Neural cell (in vitro differentiated cells): ENCODE data around the gene TFG. TPM values are rescaled to one million over a fixed set of nuclear protein-coding genes. Genes with fewer than 3 reads are reported as not detected.

Source experiments
- H2AFZ ChIP-seq: fragments of 200-600, 300-800 bp; sonication (generic), shearing (Covaris generic); 2 replicates; pipeline ENCODE4 v1.6.0; 2014; ENCODE audit warnings: low read depth, mild to moderate bottlenecking, antibody characterized with exemption, low read length, moderate library complexity
- H3F3A ChIP-seq: fragments of 200-600 bp; shearing (Covaris generic); 2 replicates; pipeline ENCODE4 v1.6.1; 2016; ENCODE audit warnings: mild to moderate bottlenecking, moderate library complexity, mixed read lengths, antibody characterized with exemption, low read length; ENCODE audit not compliant: insufficient read depth, poor library complexity, severe bottlenecking
- H3K27ac ChIP-seq: fragments of 200-600, 300-800 bp; sonication (generic), shearing (Covaris generic); 2 replicates; pipeline ENCODE4 v1.5.1; 2014; ENCODE audit warnings: mild to moderate bottlenecking, low read length, moderate library complexity
- H3K27me3 ChIP-seq: fragments of 300-800, 200-600 bp; sonication (generic), shearing (Covaris generic); 2 replicates; pipeline ENCODE4 v1.6.0; 2014; ENCODE audit warnings: mild to moderate bottlenecking, low read depth, low read length, moderate library complexity; ENCODE audit not compliant: insufficient read depth
- H3K36me3 ChIP-seq: fragments of 300-800, 200-600 bp; sonication (generic), shearing (Covaris generic); 2 replicates; pipeline ENCODE4 v1.5.1; 2014; ENCODE audit warnings: mild to moderate bottlenecking, antibody characterized with exemption, low read length, moderate library complexity; ENCODE audit not compliant: insufficient read depth
- H3K4me2 ChIP-seq: fragments of 300-800, 200-600 bp; sonication (generic), shearing (Covaris generic); 2 replicates; pipeline ENCODE4 v1.6.0; 2014; ENCODE audit warnings: mild to moderate bottlenecking, low read length
- H3K4me3 ChIP-seq: fragments of 300-800, 200-600 bp; sonication (generic), shearing (Covaris generic); 2 replicates; pipeline ENCODE4 v1.5.1; 2014; ENCODE audit warnings: mild to moderate bottlenecking, low read length, moderate library complexity
- H3K79me2 ChIP-seq: fragments of 200-600 bp; shearing (Covaris generic); replicated peaks from 2 replicates; pipeline ENCODE4 v1.6.0; 2014; ENCODE audit warnings: mild to moderate bottlenecking, low read length, moderate library complexity; ENCODE audit not compliant: insufficient read depth
- H3K9ac ChIP-seq: fragments of 300-800, 200-600 bp; sonication (generic), shearing (Covaris generic); 2 replicates; pipeline ENCODE4 v1.6.1; 2016; ENCODE audit warnings: mild to moderate bottlenecking, low read length, mixed read lengths
- H3K9me2 ChIP-seq: fragments of 200-600 bp; shearing (Covaris generic); 2 replicates; pipeline ENCODE4 v1.6.1; 2016; ENCODE audit warnings: mild to moderate bottlenecking, low read length, mixed read lengths; ENCODE audit not compliant: insufficient read depth
- H3K9me3 ChIP-seq: fragments of 200-600, 300-800 bp; sonication (generic), shearing (Covaris generic); 2 replicates; pipeline ENCODE4 v1.6.1; 2016; ENCODE audit warnings: mild to moderate bottlenecking, mixed run types, low read length, moderate library complexity, mixed read lengths
- H4K20me1 ChIP-seq: fragments of 200-600 bp; shearing (Covaris generic); 2 replicates; pipeline ENCODE4 v1.6.1; 2016; ENCODE audit warnings: mild to moderate bottlenecking, mixed run types; ENCODE audit not compliant: insufficient read depth
- EP300 ChIP-seq: fragments of 450-650 bp; conservative IDR thresholded peaks from 2 replicates; pipeline ENCODE4 v1.6.1; 2014; ENCODE audit warnings: antibody characterized with exemption, mild to moderate bottlenecking, moderate library complexity; ENCODE audit not compliant: poor library complexity, severe bottlenecking
- EZH2 ChIP-seq: fragments of 200-600, 300-800 bp; shearing (Covaris generic), sonication (generic); IDR thresholded peaks from 2 replicates; pipeline ENCODE4 v1.6.1; 2014; ENCODE audit warnings: antibody characterized with exemption, low read length, borderline replicate concordance, mild to moderate bottlenecking; ENCODE audit not compliant: insufficient read depth, poor library complexity, severe bottlenecking
- MXI1 ChIP-seq: fragments of 450-650 bp; conservative IDR thresholded peaks from 2 replicates; pipeline ENCODE4 v1.6.1; 2014; ENCODE audit warnings: antibody characterized with exemption, mild to moderate bottlenecking; ENCODE audit not compliant: poor library complexity, severe bottlenecking
- POLR2AphosphoS5 ChIP-seq: IDR thresholded peaks from 2 replicates; pipeline ENCODE4 v1.6.1; 2012
- RAD21 ChIP-seq: fragments of 450-650 bp; conservative IDR thresholded peaks from 2 replicates; pipeline ENCODE4 v1.6.1; 2014; ENCODE audit warnings: antibody characterized with exemption, mild to moderate bottlenecking, moderate library complexity
- SMC3 ChIP-seq: fragments of 450-650 bp; conservative IDR thresholded peaks from 2 replicates; pipeline ENCODE4 v1.6.1; 2014; ENCODE audit warnings: antibody characterized with exemption, mild to moderate bottlenecking, moderate library complexity; ENCODE audit not compliant: poor library complexity
- TAF1 ChIP-seq: IDR thresholded peaks from 2 replicates; pipeline ENCODE4 v1.6.1; 2012; ENCODE audit warnings: low read depth
- polyA plus RNA-seq: library from polyadenylated mRNA; depleted of rRNA; stranded (reverse); fragments of >200 nt; gene quantifications from 2 replicates; pipeline ENCODE4 v1.2.3, GENCODE V29; 2014
- TF ChIP-seq, protein P1 (sequence below): fragments of 450-650 bp; IDR thresholded peaks from 2 replicates; pipeline ENCODE4 v1.5.1; 2014; ENCODE audit warnings: antibody characterized with exemption, mild to moderate bottlenecking, moderate library complexity; ENCODE audit not compliant: poor library complexity, severe bottlenecking
- TF ChIP-seq, protein P2 (sequence below): IDR thresholded peaks from 2 replicates; pipeline ENCODE4 v1.6.1; 2012; ENCODE audit warnings: borderline replicate concordance

The TFG gene
- polyA plus RNA-seq, 1 donor from 2014 or later = 64.6 TPM

DNA sequence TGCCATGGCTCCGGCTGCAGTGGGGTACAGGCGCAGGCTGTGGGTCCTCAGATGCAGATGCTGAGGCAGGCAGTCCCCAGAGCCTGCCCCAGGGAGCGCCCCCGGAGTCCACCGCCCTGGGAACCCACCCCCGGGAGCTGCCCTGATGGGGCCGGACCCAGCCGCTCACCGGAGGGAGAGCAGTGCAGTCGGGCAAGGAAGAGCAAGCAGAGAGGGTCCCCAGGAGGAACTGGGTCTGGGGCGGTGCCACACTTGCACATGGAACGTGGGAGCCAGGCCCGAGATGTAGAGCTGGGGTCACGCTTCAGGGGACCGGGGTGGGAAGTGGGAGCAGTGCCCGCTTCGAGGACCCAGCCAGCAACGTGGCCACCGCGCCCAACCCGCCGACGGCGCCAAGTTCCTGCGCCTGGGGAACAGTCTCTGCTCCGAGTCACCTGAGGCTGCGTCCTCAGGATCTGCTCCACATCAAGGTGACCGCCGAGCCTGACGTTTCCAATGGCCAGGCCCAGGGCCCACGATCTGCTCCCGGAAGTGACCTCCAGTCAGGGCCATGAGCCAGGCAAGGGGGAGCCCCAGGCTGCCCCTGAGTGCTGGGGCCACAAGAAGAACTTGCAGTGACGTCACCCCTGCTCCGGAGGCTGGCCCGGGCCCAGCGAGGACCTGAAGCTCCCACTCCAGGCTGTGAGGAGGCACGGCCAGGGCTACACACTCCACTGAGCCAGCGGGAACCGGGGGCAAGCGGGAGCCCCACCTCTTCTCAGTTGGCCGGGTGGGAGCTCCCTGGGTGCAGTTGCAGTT lies 27.0 kb upstream of the TFG start:
- Histone ChIP-seq H3K79me2 (no peaks in the 10 kb centered on the region), H3F3A (no peaks in the 10 kb centered on the region), H3K4me3 (no peak overlapping the region), H3K9ac (no peak overlapping the region), H3K27me3 (no peaks in the 10 kb centered on the region), H3K9me3 (no peaks in the 10 kb centered on the region), H3K27ac (no peak overlapping the region), H4K20me1 (no peaks in the 10 kb centered on the region), H3K36me3 (no peaks in the 10 kb centered on the region), H3K9me2 (no peaks in the 10 kb centered on the region), H2AFZ (no peak overlapping the region), H3K4me2 (no peak overlapping the region)
- TF ChIP-seq POLR2AphosphoS5 = no peak
- TF ChIP-seq SMC3 = no peak
- no peak for TF ChIP-seq EZH2
- TF ChIP-seq, protein P1, sequence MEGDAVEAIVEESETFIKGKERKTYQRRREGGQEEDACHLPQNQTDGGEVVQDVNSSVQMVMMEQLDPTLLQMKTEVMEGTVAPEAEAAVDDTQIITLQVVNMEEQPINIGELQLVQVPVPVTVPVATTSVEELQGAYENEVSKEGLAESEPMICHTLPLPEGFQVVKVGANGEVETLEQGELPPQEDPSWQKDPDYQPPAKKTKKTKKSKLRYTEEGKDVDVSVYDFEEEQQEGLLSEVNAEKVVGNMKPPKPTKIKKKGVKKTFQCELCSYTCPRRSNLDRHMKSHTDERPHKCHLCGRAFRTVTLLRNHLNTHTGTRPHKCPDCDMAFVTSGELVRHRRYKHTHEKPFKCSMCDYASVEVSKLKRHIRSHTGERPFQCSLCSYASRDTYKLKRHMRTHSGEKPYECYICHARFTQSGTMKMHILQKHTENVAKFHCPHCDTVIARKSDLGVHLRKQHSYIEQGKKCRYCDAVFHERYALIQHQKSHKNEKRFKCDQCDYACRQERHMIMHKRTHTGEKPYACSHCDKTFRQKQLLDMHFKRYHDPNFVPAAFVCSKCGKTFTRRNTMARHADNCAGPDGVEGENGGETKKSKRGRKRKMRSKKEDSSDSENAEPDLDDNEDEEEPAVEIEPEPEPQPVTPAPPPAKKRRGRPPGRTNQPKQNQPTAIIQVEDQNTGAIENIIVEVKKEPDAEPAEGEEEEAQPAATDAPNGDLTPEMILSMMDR = no peak
- TF ChIP-seq RAD21 = no peak
- TF ChIP-seq TAF1 = no peak
- no peak for TF ChIP-seq MXI1
- TF ChIP-seq, protein P2, sequence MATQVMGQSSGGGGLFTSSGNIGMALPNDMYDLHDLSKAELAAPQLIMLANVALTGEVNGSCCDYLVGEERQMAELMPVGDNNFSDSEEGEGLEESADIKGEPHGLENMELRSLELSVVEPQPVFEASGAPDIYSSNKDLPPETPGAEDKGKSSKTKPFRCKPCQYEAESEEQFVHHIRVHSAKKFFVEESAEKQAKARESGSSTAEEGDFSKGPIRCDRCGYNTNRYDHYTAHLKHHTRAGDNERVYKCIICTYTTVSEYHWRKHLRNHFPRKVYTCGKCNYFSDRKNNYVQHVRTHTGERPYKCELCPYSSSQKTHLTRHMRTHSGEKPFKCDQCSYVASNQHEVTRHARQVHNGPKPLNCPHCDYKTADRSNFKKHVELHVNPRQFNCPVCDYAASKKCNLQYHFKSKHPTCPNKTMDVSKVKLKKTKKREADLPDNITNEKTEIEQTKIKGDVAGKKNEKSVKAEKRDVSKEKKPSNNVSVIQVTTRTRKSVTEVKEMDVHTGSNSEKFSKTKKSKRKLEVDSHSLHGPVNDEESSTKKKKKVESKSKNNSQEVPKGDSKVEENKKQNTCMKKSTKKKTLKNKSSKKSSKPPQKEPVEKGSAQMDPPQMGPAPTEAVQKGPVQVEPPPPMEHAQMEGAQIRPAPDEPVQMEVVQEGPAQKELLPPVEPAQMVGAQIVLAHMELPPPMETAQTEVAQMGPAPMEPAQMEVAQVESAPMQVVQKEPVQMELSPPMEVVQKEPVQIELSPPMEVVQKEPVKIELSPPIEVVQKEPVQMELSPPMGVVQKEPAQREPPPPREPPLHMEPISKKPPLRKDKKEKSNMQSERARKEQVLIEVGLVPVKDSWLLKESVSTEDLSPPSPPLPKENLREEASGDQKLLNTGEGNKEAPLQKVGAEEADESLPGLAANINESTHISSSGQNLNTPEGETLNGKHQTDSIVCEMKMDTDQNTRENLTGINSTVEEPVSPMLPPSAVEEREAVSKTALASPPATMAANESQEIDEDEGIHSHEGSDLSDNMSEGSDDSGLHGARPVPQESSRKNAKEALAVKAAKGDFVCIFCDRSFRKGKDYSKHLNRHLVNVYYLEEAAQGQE = no peak
- no peak for TF ChIP-seq EP300

DNA sequence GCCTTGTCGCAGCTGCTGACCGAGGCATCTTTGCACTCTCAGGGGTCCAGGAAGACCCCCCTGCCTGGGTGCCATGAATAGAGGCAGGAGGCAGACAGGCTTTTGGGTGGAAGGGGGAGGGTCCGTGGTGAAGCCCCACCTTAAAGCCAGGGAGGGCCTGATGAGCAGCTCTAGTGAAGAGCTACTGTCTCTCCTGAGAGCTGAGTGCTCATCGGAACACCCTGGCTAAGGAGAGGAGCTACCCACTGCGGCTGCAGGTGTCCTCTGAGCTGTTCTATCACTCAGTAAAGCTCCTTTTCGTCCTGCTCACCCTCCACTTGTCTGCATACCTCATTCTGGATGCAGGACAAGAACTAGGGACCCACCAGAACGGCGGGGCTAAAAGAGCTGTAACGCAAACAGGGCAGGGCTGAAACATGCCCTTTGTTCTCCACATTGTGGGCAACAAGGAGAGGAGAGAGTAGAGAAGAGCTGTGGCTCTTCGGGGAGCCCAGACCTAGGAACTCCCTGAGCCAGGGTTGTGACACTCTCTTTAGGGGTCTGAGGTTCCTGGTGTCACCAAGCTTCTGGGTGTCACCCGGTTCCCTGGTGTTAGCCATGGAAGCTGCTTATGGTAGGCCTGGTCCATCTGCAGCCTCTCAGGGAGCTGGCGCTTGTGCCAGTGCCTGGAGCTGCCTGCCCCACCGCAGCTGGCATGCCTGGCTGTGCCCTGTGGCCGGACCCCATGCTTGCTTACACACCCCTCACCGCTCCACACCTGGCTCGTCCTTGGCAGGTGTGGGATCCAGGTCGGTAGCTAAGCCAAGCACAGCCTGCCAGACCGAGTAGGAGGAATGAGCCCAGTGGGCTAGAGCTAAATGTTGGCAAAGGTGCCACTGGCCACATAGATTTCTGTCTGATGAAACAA lies 26.2 kb upstream of the TFG start:
- no peak overlapping the region for H3K27ac ChIP-seq
- TF ChIP-seq EP300 = no peak
- no peak for TF ChIP-seq SMC3
- TF ChIP-seq TAF1 = no peak
- TF ChIP-seq POLR2AphosphoS5 = no peak
- TF ChIP-seq, protein P2 = no peak
- TF ChIP-seq, protein P1 = no peak
- TF ChIP-seq EZH2 = no peak
- TF ChIP-seq MXI1 = no peak
- no peak for TF ChIP-seq RAD21
- no peak overlapping the region for H2AFZ ChIP-seq
- H3K4me2 ChIP-seq = no peak overlapping the region
- H3F3A ChIP-seq = no peaks in the 10 kb centered on the region
- H4K20me1 ChIP-seq = no peaks in the 10 kb centered on the region
- H3K36me3 ChIP-seq = no peaks in the 10 kb centered on the region
- no peaks in the 10 kb centered on the region for H3K9me3 ChIP-seq
- no peak overlapping the region for H3K9ac ChIP-seq
- H3K9me2 ChIP-seq = no peaks in the 10 kb centered on the region
- H3K4me3 ChIP-seq = no peak overlapping the region
- H3K79me2 ChIP-seq = no peaks in the 10 kb centered on the region
- no peaks in the 10 kb centered on the region for H3K27me3 ChIP-seq
